Measurements from ENCODE around the gene PRRT1. TPM values are rescaled to one million over a fixed set of nuclear protein-coding genes. Genes with fewer than 3 reads are reported as not detected.

PRRT1 gene
- total and polyA plus RNA-seq, 2 experiments from 2014 or later, result 1.2 to 2.1 TPM

GRCh38 chr6:32181915-32182529 lies 30.3 kb upstream of the PRRT1 start:
- no peaks in the 10 kb centered on the region for H4K20me1 ChIP-seq (ENCODE audit: insufficient read depth)

GRCh38 chr6:32181148-32181702 lies 29.5 kb upstream of the PRRT1 start:
- Histone ChIP-seq H3K4me1 (ENCODE audit: insufficient read depth) (peaks cover 14% of the 10 kb centered on the region), H3K27ac (no peak overlapping the region), H3K27me3 (replicated peaks; ENCODE audit: insufficient read depth) (no peaks in the 10 kb centered on the region), H3K4me2 (ENCODE audit: unreplicated experiment) (no peak overlapping the region), H3K4me3 (no peak overlapping the region), H3K9me3 (ENCODE audit: low read depth) (no peaks in the 10 kb centered on the region), H3K9me2 (ENCODE audit: insufficient read depth) (no peaks in the 10 kb centered on the region), H2AFZ (no peak overlapping the region), H3K36me3 (ENCODE audit: low read depth) (no peaks in the 10 kb centered on the region), H3K9ac (no peak overlapping the region), H3K79me2 (ENCODE audit: insufficient read depth) (peaks cover 21% of the 10 kb centered on the region), H3F3A (ENCODE audit: insufficient read depth) (peaks cover 14% of the 10 kb centered on the region), H4K20me1 (ENCODE audit: insufficient read depth) (no peaks in the 10 kb centered on the region)
- no peak for DNase-seq
- TF ChIP-seq EZH2phosphoT487 (IDR thresholded peaks at IDR 0.05; ENCODE audit: insufficient read depth, low read depth) (no peak), EZH2 (IDR thresholded peaks at IDR 0.05; ENCODE audit: insufficient read depth, poor library complexity, severe bottlenecking) (no peak)
- WGBS, 2 experiments (ENCODE audit: low coverage in 1 of 2, low lambda C conversion rate in 2 of 2, missing lambda C conversion rate in 2 of 2), result 87 to 93% methylated on average over 15 of the region's 15 CpGs
- in situ Hi-C loops (cut with MboI), result no loop called here

More at GRCh38 chr6:32181915-32182529, 30.3 kb upstream of the PRRT1 start:
- no peak overlapping the region for H3K4me2 ChIP-seq (ENCODE audit: unreplicated experiment)
- no peaks in the 10 kb centered on the region for H3K9me2 ChIP-seq (ENCODE audit: insufficient read depth)
- H3K4me1 ChIP-seq (ENCODE audit: insufficient read depth), result peaks cover 6% of the 10 kb centered on the region; the same call in 1 of the 2 replicates
- H3K79me2 ChIP-seq (ENCODE audit: insufficient read depth), result peaks cover 27% of the 10 kb centered on the region
- no peak for DNase-seq
- no peak overlapping the region for H2AFZ ChIP-seq
- peaks cover 14% of the 10 kb centered on the region for H3F3A ChIP-seq (ENCODE audit: insufficient read depth)
- H3K27me3 ChIP-seq (replicated peaks; ENCODE audit: insufficient read depth), result no peaks in the 10 kb centered on the region
- H3K4me3 ChIP-seq, result no peak overlapping the region
- H3K9ac ChIP-seq, result no peak overlapping the region
- no peak for TF ChIP-seq EZH2phosphoT487 (IDR thresholded peaks at IDR 0.05; ENCODE audit: insufficient read depth, low read depth)
- TF ChIP-seq EZH2 (IDR thresholded peaks at IDR 0.05; ENCODE audit: insufficient read depth, poor library complexity, severe bottlenecking), result no peak
- WGBS, 2 experiments (ENCODE audit: low coverage in 1 of 2, low lambda C conversion rate in 2 of 2, missing lambda C conversion rate in 2 of 2), result 59 to 64% methylated on average over 10 of the region's 10 CpGs
- no peak overlapping the region for H3K27ac ChIP-seq
- peaks cover 2% of the 10 kb centered on the region; the same call in 1 of the 2 replicates for H3K36me3 ChIP-seq (ENCODE audit: low read depth)
- in situ Hi-C loops (cut with MboI), result no loop called here
- no peaks in the 10 kb centered on the region for H3K9me3 ChIP-seq (ENCODE audit: low read depth)

GRCh38 chr6:32179766-32180405 lies 28.1 kb upstream of the PRRT1 start:
- Histone ChIP-seq H4K20me1 (ENCODE audit: insufficient read depth) (no peaks in the 10 kb centered on the region), H3K9me2 (ENCODE audit: insufficient read depth) (no peaks in the 10 kb centered on the region), H3K9me3 (ENCODE audit: low read depth) (no peaks in the 10 kb centered on the region), H3K9ac (no peak overlapping the region), H3K27me3 (replicated peaks; ENCODE audit: insufficient read depth) (no peaks in the 10 kb centered on the region), H3K36me3 (ENCODE audit: low read depth) (no peaks in the 10 kb centered on the region), H3K4me2 (ENCODE audit: unreplicated experiment) (no peak overlapping the region), H3K27ac (no peak overlapping the region), H3F3A (ENCODE audit: insufficient read depth) (peaks cover 13% of the 10 kb centered on the region), H3K4me3 (no peak overlapping the region), H3K79me2 (ENCODE audit: insufficient read depth) (peaks cover 29% of the 10 kb centered on the region), H2AFZ (no peak overlapping the region), H3K4me1 (ENCODE audit: insufficient read depth) (peaks cover 14% of the 10 kb centered on the region)
- WGBS, 2 experiments (ENCODE audit: low coverage in 1 of 2, low lambda C conversion rate in 2 of 2, missing lambda C conversion rate in 2 of 2), result 78 to 79% methylated on average over 10 of the region's 10 CpGs
- no peak for DNase-seq
- no peak for TF ChIP-seq EZH2phosphoT487 (IDR thresholded peaks at IDR 0.05; ENCODE audit: insufficient read depth, low read depth)
- TF ChIP-seq EZH2 (IDR thresholded peaks at IDR 0.05; ENCODE audit: insufficient read depth, poor library complexity, severe bottlenecking), result no peak
- in situ Hi-C loops (cut with MboI), result no loop called here

GRCh38 chr6:32178547-32179440 lies 27.1 kb upstream of the PRRT1 start:
- H3K9me2 ChIP-seq (ENCODE audit: insufficient read depth), result no peaks in the 10 kb centered on the region
- H3K27me3 ChIP-seq (replicated peaks; ENCODE audit: insufficient read depth), result no peaks in the 10 kb centered on the region
- no peaks in the 10 kb centered on the region for H3K36me3 ChIP-seq (ENCODE audit: low read depth)
- TF ChIP-seq EZH2 (IDR thresholded peaks at IDR 0.05; ENCODE audit: insufficient read depth, poor library complexity, severe bottlenecking) (no peak), EZH2phosphoT487 (IDR thresholded peaks at IDR 0.05; ENCODE audit: insufficient read depth, low read depth) (no peak)
- H3K79me2 ChIP-seq (ENCODE audit: insufficient read depth), result peaks cover 34% of the 10 kb centered on the region
- H3K4me2 ChIP-seq (ENCODE audit: unreplicated experiment), result peak overlapping the region; percentile 87
- peak overlapping the region; percentile 92 for H3K27ac ChIP-seq
- no peaks in the 10 kb centered on the region for H4K20me1 ChIP-seq (ENCODE audit: insufficient read depth)
- H2AFZ ChIP-seq, result peak overlapping the region; percentile 83
- no peaks in the 10 kb centered on the region for H3K9me3 ChIP-seq (ENCODE audit: low read depth)
- H3K4me3 ChIP-seq, result peak overlapping the region; percentile 92
- in situ Hi-C loops (cut with MboI), result no loop called here
- peaks cover 13% of the 10 kb centered on the region for H3F3A ChIP-seq (ENCODE audit: insufficient read depth)
- H3K4me1 ChIP-seq (ENCODE audit: insufficient read depth), result peaks cover 18% of the 10 kb centered on the region
- DNase-seq, result peak; percentile 53
- 3 to 8% methylated on average over 13 to 24 of the region's 24 CpGs for WGBS, 2 experiments (ENCODE audit: low coverage in 1 of 2, low lambda C conversion rate in 2 of 2, missing lambda C conversion rate in 2 of 2)
- peak overlapping the region; percentile 96 for H3K9ac ChIP-seq
